ENCODE results near the gene CPNE6. TPM values are rescaled to one million over a fixed set of nuclear protein-coding genes. Genes with fewer than 3 reads are reported as not detected.

Gene CPNE6
- total and polyA plus RNA-seq, 2 of the 13 experiments (the other 11 are each of a cell fraction or from before 2014, with no cell fraction given) = not detected

GRCh38 chr14:24064091-24064795 lies 7.1 kb upstream of the CPNE6 start:
- CTCF ChIA-PET (ENCODE audit: low intra/inter-chr PET ratio, low total read pairs) = no interaction called here
- DNase-seq (ENCODE audit: low spot score) = no peak
- in situ Hi-C loops (cut with HindIII; ENCODE audit: extremely low pct_ligation_motif_present, low pct_unique_long_range_greater_than_20kb) = no loop called here
- Histone ChIP-seq H3K4me3 (replicated peaks in 1 of 3; ENCODE audit: insufficient read depth in 1 of 3, low read depth in 2 of 3, low read length in 3 of 3) (no peak overlapping the region), H3K4me1 (ENCODE audit: insufficient read depth, low read length) (peaks cover 55% of the 10 kb centered on the region), H4K20me1 (ENCODE audit: insufficient read depth, low read length) (no peaks in the 10 kb centered on the region), H3K27me3 (ENCODE audit: control insufficient read depth in 1 of 2, insufficient read depth in 2 of 2, low read length in 2 of 2) (peaks cover 9 to 22% of the 10 kb centered on the region in 2 experiments; a peak in 3 of 5 replicates), H3K79me2 (ENCODE audit: insufficient read depth, low read length) (no peaks in the 10 kb centered on the region), H3K4me2 (ENCODE audit: low read depth, low read length) (no peak overlapping the region), H3K9ac (ENCODE audit: insufficient read depth, low read depth, low read length) (no peak overlapping the region), H3K36me3 (replicated peaks in 1 of 2; ENCODE audit: control insufficient read depth in 1 of 2, insufficient read depth in 2 of 2, low read length in 2 of 2) (no peaks in the 10 kb centered on the region), H3K27ac (ENCODE audit: extremely low read length, insufficient read depth, low read length) (no peak overlapping the region), H3K9me3 (ENCODE audit: low read length) (no peaks in the 10 kb centered on the region), H2AFZ (ENCODE audit: low read length) (no peak overlapping the region)
- no TSS peak for BruUV-seq (replicated peaks)
- intact Hi-C loops (cut with micrococcal nuclease; ENCODE audit: unreplicated experiment) = no loop called here
- POLR2A ChIA-PET = interaction anchor here (0.7 to 9.6 kb wide), 3 partner anchors 20 to 50 kb away, joined by 3 to 226 read pairs (median 3); partner anchors contain the start of genes DCAF11, NRL and PCK2
- FAIRE-seq = no peak
- ATAC-seq = no peak
- 51% methylated on average over 7 of the region's 7 CpGs for WGBS (ENCODE audit: low lambda C conversion rate)
- 0 out of 2 replicates have a peak, but pooled peaks have one; percentile 33 for TF ChIP-seq SP4 (CRISPR knock-in tag; IDR thresholded peaks at IDR 0.05)
- TF ChIP-seq MTA1 (CRISPR knock-in tag; IDR thresholded peaks at IDR 0.05; ENCODE audit: borderline replicate concordance) = peak; percentile 51; the same call in 1 of the 2 replicates
- TF ChIP-seq SIN3B (IDR thresholded peaks at IDR 0.05; ENCODE audit: low read length) = no peak
- TF ChIP-seq BCLAF1 (IDR thresholded peaks at IDR 0.05) = no peak
- no peak for TF ChIP-seq ZNF678 (CRISPR knock-in tag; IDR thresholded peaks at IDR 0.05)
- TF ChIP-seq ZNF687 (CRISPR knock-in tag; IDR thresholded peaks at IDR 0.05) = 0 out of 2 replicates have a peak, but pooled peaks have one; percentile 8
- TF ChIP-seq ZNF275 (CRISPR knock-in tag; IDR thresholded peaks at IDR 0.05; ENCODE audit: borderline replicate concordance) = no peak
- TF ChIP-seq ZNF883 (CRISPR knock-in tag; IDR thresholded peaks at IDR 0.05; ENCODE audit: not compliant biosample characterization) = peak; percentile 46
- no peak for TF ChIP-seq ZNF382 (CRISPR knock-in tag; IDR thresholded peaks at IDR 0.05; ENCODE audit: borderline replicate concordance)

All from HepG2 (cell line).